ENCODE measurements around the gene PARS2. TPM values are rescaled to one million over a fixed set of nuclear protein-coding genes. Genes with fewer than 3 reads are reported as not detected.

The PARS2 gene
- total RNA-seq, 3 donors from 2014 or later, result 6.4 to 8.7 (median 7.2) TPM

GRCh38 chr1:54794451-54795355, 30.4 kb upstream of the PARS2 start:
- intact Hi-C loops (cut with DNase I, micrococcal nuclease), result no loop called here
- DNase-seq, result peak; percentile 82 to 86 (median 84)
- H3K4me3 ChIP-seq, result no peak overlapping the region
- no peaks in the 10 kb centered on the region for H3K9me3 ChIP-seq
- TF ChIP-seq CTCF (IDR thresholded peaks at IDR 0.05), result no peak
- H3K4me1 ChIP-seq (ENCODE audit: low read depth), result peaks cover 68% of the 10 kb centered on the region
- no peaks in the 10 kb centered on the region for H3K36me3 ChIP-seq (ENCODE audit: low read depth)
- ATAC-seq, result peak; percentile 70

- ATAC-seq (no peak), DNase-seq (peak in 1 of 3 donors; percentile 14)
- no peaks in the 10 kb centered on the region for H3K36me3 ChIP-seq (ENCODE audit: low read depth)
- no peak overlapping the region for H3K4me3 ChIP-seq
- peaks cover 49% of the 10 kb centered on the region for H3K4me1 ChIP-seq (ENCODE audit: low read depth)
- H3K9me3 ChIP-seq, result no peaks in the 10 kb centered on the region
- intact Hi-C loops (cut with DNase I, micrococcal nuclease), result no loop called here
- TF ChIP-seq CTCF (IDR thresholded peaks at IDR 0.05), result no peak
Measured at GRCh38 chr1:54792686-54793282, 28.5 kb upstream of the PARS2 start.

GRCh38 chr1:54791880-54792522, 27.7 kb upstream of the PARS2 start:
- no peak overlapping the region for H3K4me3 ChIP-seq
- intact Hi-C loops (cut with DNase I, micrococcal nuclease), result no loop called here
- no peaks in the 10 kb centered on the region for H3K9me3 ChIP-seq
- peaks cover 41% of the 10 kb centered on the region for H3K4me1 ChIP-seq (ENCODE audit: low read depth)
- DNase-seq, result peak in 1 of 3 donors; percentile 70
- no peaks in the 10 kb centered on the region for H3K36me3 ChIP-seq (ENCODE audit: low read depth)
- no peak for ATAC-seq
- TF ChIP-seq CTCF (IDR thresholded peaks at IDR 0.05), result peak; percentile 36

GRCh38 chr1:54788459-54788858, 24.1 kb upstream of the PARS2 start:
- ATAC-seq (no peak), DNase-seq (no peak)
- H3K4me3 ChIP-seq, result no peak overlapping the region
- no peak for TF ChIP-seq CTCF (IDR thresholded peaks at IDR 0.05)
- H3K4me1 ChIP-seq (ENCODE audit: low read depth), result peaks cover 8% of the 10 kb centered on the region
- peaks cover 3% of the 10 kb centered on the region for H3K36me3 ChIP-seq (ENCODE audit: low read depth)
- intact Hi-C loops (cut with DNase I, micrococcal nuclease), result no loop called here
- no peaks in the 10 kb centered on the region for H3K9me3 ChIP-seq

- H3K4me1 ChIP-seq (ENCODE audit: low read depth), result no peaks in the 10 kb centered on the region
- intact Hi-C loops (cut with DNase I, micrococcal nuclease), result no loop called here
- H3K9me3 ChIP-seq, result no peaks in the 10 kb centered on the region
- no peak for TF ChIP-seq CTCF (IDR thresholded peaks at IDR 0.05)
- no peak for DNase-seq
- no peak overlapping the region for H3K4me3 ChIP-seq
- no peak for ATAC-seq
- H3K36me3 ChIP-seq (ENCODE audit: low read depth), result peaks cover 3% of the 10 kb centered on the region
Measured at GRCh38 chr1:54787604-54788003, 23.3 kb upstream of the PARS2 start.
